ENCODE results near the gene NBEAL1. TPM values are rescaled to one million over a fixed set of nuclear protein-coding genes. Genes with fewer than 3 reads are reported as not detected.
"Not testable (repeated sequence)": the region's sequence is repeated elsewhere in the genome, so short reads cannot be mapped to it uniquely, and the experiment has no call there.

NBEAL1 gene
- total RNA-seq: 10 to 100 TPM in 1 of 2 experiments, 1 to 10 TPM in 1; 8.3 to 11.2 TPM
- 5.1 TPM for polyA plus RNA-seq (2013, experiment 1 of 2)
- 7.3 TPM for polyA plus RNA-seq (2013, experiment 2 of 2)
- total RNA-seq: 8.2 to 117 (median 34.6) reads per million in 172 experiments

DNA sequence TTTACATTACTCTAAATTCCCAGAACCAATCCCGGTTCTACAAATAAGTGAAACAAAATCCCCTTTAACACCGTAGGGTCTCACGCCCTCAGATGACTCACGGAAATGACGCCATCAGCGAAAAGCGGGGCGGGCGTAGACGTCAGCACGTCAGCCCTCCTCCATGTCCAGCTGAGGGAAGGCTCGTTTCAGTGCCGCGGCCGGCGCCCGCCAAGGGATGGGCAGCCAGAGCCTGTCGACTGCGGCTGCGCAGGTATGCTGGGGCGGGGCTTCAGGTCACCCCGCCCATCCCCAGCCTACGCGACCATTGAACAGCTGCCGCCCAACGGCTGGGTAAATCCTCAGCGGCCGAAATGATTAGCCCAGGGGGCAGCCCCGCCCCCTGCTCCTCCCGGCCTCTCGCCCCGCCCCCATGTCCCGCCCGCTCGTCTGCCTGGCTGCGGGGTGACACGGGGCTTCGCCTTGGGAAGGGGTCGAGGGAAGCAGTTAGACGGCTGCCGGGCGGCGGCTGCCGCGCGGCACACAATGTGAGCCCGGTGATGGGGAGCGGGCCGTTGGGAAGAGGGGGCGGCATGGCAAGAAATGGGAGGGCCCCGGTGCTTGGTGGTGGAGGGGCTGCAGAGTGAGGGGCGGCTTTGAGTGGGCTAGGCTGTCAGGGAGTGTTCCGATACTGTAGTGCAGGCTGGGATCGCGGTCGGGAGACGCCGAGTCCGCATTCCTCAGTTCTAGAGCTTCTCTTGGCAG lies at the start of gene NBEAL1:
Gene NBEAL1 (plus strand): TSS at position 420 of the 744 bp plus-strand sequence. CDS start 1,510 bp downstream, outside the sequence.
- TF ChIP-seq, protein P1, sequence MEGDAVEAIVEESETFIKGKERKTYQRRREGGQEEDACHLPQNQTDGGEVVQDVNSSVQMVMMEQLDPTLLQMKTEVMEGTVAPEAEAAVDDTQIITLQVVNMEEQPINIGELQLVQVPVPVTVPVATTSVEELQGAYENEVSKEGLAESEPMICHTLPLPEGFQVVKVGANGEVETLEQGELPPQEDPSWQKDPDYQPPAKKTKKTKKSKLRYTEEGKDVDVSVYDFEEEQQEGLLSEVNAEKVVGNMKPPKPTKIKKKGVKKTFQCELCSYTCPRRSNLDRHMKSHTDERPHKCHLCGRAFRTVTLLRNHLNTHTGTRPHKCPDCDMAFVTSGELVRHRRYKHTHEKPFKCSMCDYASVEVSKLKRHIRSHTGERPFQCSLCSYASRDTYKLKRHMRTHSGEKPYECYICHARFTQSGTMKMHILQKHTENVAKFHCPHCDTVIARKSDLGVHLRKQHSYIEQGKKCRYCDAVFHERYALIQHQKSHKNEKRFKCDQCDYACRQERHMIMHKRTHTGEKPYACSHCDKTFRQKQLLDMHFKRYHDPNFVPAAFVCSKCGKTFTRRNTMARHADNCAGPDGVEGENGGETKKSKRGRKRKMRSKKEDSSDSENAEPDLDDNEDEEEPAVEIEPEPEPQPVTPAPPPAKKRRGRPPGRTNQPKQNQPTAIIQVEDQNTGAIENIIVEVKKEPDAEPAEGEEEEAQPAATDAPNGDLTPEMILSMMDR (IDR thresholded peaks at IDR 0.05): no peak
- H3K9me3 ChIP-seq (ENCODE audit: control insufficient read depth in 1 of 2, insufficient read depth in 1 of 2, low read length in 2 of 2): no peaks in the 10 kb centered on the region
- Mint-ChIP-seq H3K27me3 (no peaks in the 10 kb centered on the region), H3K27ac (peak within 1 kb of the TSS; percentile 93), H3K4me3 (peak within 1 kb of the TSS; percentile 93), H3K9me3 (no peaks in the 10 kb centered on the region), H3K4me1 (ENCODE audit: low read depth) (peaks cover 50% of the 10 kb centered on the region), H3K36me3 (ENCODE audit: low read depth) (peaks cover 11% of the 10 kb centered on the region)
- DNase-seq (peak; percentile 86 to 99 (median 94)), ATAC-seq (ENCODE audit: poor library complexity) (peak; percentile 87)
- H3K4me3 ChIP-seq (ENCODE audit: low read length): peak within 1 kb of the TSS; percentile 88
- intact Hi-C loops (cut with DNase I, micrococcal nuclease): loop anchor here (5.0 to 10.0 kb wide), 7 partner anchors 102 to 1560 kb away; partner anchors contain the start of genes CYP20A1 (in 2 of the 2), BMPR2 (in 1 of the 2), CARF (in 1 of the 2) and FAM117B (in 1 of the 2)
- CTCF ChIA-PET: no interaction called here
- H3K27me3 ChIP-seq (ENCODE audit: control insufficient read depth in 1 of 2, insufficient read depth in 2 of 2, low read length in 2 of 2): no peaks in the 10 kb centered on the region
- H3K27ac ChIP-seq (ENCODE audit: low read depth in 1 of 2, low read length in 2 of 2): peak within 1 kb of the TSS; percentile 64 to 86
- POLR2A ChIA-PET: interaction anchor here (0.5 to 2.6 kb wide), 12 partner anchors 14 to 841 kb away, joined by 3 to 12 read pairs (median 3); partner anchors contain the start of genes CARF, CYP20A1, FAM117B and WDR12
- H3K4me1 ChIP-seq (ENCODE audit: insufficient read depth, low read length): peaks cover 15% of the 10 kb centered on the region
- H3K36me3 ChIP-seq (ENCODE audit: insufficient read depth, low read length): no peaks in the 10 kb centered on the region

DNA sequence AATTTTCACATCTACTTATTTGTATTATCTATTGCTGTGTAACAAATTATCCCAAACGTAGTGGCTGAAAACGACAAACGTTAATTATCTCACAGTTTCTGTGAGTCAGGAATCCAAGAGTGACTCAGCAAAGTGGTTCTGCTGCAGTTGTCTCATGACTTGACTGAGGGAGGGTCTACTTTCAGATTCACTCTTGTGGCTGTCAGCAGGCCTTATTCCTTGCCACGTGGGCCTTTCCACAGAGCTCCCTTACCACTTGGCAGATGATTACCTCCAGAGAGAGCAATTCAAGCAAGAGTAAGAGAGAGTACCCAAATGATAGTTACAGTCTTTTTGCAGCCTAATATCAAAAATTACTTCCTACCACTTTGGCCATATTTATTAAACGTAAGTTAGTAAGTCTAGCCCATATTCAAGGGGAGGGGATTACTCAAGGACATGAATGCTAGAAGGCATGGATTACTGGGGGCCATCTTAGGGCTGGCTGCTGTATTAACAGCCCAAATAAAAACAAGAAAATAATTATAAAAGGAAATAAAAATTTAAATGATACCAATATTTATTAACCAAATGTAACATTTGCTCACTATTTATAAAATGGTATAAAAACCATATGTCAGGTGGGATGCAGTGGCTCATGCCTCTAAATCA lies 48.7 kb upstream of the NBEAL1 start:
- no peak overlapping the region for H3K27ac ChIP-seq (ENCODE audit: low read depth in 1 of 2, low read length in 2 of 2)
- no peak overlapping the region for H3K4me3 ChIP-seq (ENCODE audit: low read length)
- Mint-ChIP-seq H3K4me1 (ENCODE audit: low read depth) (no peaks in the 10 kb centered on the region), H3K9me3 (no peaks in the 10 kb centered on the region), H3K4me3 (no peak overlapping the region), H3K27me3 (no peaks in the 10 kb centered on the region), H3K27ac (no peak overlapping the region), H3K36me3 (ENCODE audit: low read depth) (peaks cover 29% of the 10 kb centered on the region)
- H3K36me3 ChIP-seq (ENCODE audit: insufficient read depth, low read length): peaks cover 14% of the 10 kb centered on the region
- ChIA-PET POLR2A (no interaction called here), CTCF (no interaction called here)
- no peaks in the 10 kb centered on the region for H3K9me3 ChIP-seq (ENCODE audit: control insufficient read depth in 1 of 2, insufficient read depth in 1 of 2, low read length in 2 of 2)
- TF ChIP-seq, protein P1 (IDR thresholded peaks at IDR 0.05): no peak
- ATAC-seq (ENCODE audit: poor library complexity) (no peak), DNase-seq (peak in 3 of 14 experiments; percentile 14 to 40 (median 27))
- intact Hi-C loops (cut with DNase I, micrococcal nuclease): no loop called here
- H3K27me3 ChIP-seq (ENCODE audit: control insufficient read depth in 1 of 2, insufficient read depth in 2 of 2, low read length in 2 of 2): no peaks in the 10 kb centered on the region
- H3K4me1 ChIP-seq (ENCODE audit: insufficient read depth, low read length): no peaks in the 10 kb centered on the region

DNA sequence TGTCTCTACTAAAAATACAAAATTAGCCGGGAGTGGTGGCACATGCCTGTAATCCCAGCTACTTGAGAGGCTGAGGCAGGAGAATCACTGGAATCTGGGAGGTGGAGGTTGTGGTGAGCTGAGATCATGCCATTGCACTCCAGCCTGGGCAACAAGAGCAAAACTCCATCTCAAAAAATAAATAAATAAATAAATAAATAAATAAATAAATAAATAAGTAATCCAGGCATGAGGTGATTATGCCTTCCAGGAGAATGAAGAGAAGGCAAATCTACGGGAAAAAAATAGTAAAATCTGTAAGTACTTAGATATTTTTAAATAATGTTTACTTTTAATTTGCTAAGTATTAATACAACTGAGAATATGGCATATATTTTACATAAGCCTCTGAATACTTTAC lies 45.3 kb upstream of the NBEAL1 start:
- peaks cover 15% of the 10 kb centered on the region for H3K36me3 ChIP-seq (ENCODE audit: insufficient read depth, low read length)
- CTCF ChIA-PET; H3K9me3 ChIP-seq (ENCODE audit: control insufficient read depth in 1 of 2, insufficient read depth in 1 of 2, low read length in 2 of 2); DNase-seq; H3K27me3 Mint-ChIP-seq; H3K4me1 Mint-ChIP-seq (ENCODE audit: low read depth); H3K27ac Mint-ChIP-seq; H3K4me3 Mint-ChIP-seq; H3K27ac ChIP-seq (ENCODE audit: low read depth in 1 of 2, low read length in 2 of 2); intact Hi-C loops (cut with DNase I, micrococcal nuclease); H3K9me3 Mint-ChIP-seq; H3K4me3 ChIP-seq (ENCODE audit: low read length); POLR2A ChIA-PET; H3K4me1 ChIP-seq (ENCODE audit: insufficient read depth, low read length); H3K27me3 ChIP-seq (ENCODE audit: control insufficient read depth in 1 of 2, insufficient read depth in 2 of 2, low read length in 2 of 2); ATAC-seq (ENCODE audit: poor library complexity): not testable (repeated sequence)
- H3K36me3 Mint-ChIP-seq (ENCODE audit: low read depth): peaks cover 34% of the 10 kb centered on the region
